Measurements from ENCODE around the gene RANGAP1.

Gene RANGAP1, protein sequence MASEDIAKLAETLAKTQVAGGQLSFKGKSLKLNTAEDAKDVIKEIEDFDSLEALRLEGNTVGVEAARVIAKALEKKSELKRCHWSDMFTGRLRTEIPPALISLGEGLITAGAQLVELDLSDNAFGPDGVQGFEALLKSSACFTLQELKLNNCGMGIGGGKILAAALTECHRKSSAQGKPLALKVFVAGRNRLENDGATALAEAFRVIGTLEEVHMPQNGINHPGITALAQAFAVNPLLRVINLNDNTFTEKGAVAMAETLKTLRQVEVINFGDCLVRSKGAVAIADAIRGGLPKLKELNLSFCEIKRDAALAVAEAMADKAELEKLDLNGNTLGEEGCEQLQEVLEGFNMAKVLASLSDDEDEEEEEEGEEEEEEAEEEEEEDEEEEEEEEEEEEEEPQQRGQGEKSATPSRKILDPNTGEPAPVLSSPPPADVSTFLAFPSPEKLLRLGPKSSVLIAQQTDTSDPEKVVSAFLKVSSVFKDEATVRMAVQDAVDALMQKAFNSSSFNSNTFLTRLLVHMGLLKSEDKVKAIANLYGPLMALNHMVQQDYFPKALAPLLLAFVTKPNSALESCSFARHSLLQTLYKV

DNA sequence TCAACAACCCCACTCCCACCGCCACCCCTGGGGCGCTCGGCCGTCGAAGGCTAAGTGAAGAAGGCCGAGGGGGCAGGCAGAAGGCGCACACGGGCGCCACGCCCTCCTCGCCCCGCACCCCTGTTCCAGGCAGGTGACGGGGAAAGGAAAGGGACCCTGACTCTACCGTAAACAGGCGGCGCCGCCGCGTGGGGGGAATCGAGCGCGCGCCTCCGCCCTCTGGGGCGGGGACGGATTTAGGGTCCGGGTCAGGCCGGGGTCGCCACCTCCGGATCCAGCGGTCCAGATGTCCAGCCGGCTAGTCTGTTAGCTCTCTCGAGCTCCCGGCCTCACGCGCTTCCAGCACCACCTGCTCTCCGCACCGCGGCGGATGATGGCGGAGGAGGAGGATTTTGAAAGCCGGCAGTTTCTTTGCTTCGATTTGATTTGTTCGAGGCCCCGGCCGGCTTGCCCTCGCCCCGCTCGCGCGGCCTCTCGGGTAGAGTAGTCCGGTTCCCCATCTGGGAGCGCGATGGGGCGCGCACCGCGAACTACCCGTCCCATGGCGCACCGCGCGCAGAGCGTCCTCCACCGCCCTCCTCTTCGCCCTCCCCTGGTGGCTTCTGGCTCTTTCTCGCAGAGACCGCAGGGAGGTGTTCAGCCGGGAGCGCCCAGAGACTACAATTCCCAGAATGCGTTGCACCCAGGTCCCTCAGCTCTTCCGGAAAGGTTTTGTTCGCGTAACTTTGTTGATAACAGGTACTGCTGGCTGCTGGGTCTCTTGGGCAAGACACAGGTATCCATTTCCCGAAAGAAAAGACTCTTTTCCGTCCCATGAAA lies at the start of gene RANGAP1:
Gene RANGAP1 (minus strand): TSS at position 368 of the 819 bp plus-strand sequence. CDS start 5,143 bp downstream, outside the sequence.
- DNase-seq (ENCODE audit: low spot score) = peak; percentile 98

DNA sequence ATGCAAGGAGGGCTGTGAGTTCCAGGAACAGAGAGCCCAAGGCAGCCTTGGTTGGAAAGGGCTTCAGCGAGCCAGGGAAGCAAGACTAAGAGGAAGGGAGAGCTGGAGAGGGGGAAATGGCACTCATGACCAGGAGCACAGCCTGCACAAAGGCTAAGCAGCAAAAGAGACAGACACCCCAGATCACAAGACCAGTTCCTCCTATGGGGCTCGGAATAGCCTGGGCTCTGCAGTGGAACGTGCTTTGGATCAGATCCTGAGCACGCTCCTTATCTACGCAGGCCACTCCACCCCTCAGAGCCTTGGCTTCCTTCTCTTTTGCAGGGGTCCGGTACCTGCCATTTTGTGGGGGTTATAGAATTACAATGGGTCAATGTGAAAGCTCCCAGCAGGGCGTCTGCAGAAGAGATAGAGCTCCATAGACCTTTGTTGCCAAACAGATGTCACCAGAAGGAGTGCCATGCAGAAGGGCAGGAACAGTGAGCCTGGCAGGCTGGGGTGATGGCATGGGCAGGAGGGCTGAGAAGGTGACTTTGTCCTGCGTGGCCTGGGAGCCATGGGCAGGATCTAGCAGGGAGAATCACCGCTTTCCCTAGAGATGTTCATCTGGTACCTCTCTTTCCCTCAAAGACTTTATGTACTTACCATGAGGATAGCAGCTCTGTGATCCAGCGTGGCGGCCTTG lies 49.1 kb upstream of the RANGAP1 start:
- DNase-seq (ENCODE audit: low spot score) = no peak

DNA sequence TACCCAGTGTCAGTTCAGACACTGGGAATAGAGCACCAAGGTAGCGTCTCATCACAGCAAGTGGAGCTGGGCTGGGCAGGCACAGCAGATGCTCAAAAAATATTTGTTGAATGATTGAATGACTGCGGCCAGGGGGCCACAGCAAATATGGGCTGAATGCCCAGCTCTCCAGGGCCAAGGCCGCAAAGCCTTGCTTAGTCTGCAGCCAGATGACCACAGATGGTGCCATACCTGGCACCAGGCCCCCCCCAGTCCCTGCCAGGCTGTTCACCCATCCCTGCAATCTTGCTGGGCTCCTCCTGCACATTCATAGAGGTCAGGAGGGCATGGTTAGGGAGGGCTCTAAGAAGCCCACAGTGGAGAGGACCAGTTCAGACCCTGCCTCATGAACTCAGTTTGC lies 48.2 kb upstream of the RANGAP1 start:
- no peak for DNase-seq (ENCODE audit: low spot score)

DNA sequence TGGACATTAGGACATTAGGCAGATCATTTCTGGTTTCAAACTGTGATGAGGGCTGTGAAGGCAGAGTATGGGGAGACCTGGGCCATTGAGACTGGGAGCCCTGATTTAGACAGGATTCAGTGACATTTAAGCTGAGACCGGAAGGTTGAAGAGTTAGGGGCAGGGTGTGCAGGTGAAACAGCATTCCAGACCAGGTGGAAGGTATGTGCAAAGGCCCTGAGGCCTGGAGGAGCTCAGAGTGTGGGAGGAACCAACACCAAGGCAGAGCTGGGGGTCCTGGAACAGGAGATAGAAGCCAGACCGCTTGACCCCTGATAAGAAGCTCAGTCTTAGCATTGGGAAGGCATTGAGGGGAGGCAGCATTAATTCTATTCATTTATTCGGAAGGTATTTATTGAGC lies 47.8 kb upstream of the RANGAP1 start:
- no peak for DNase-seq (ENCODE audit: low spot score)

DNA sequence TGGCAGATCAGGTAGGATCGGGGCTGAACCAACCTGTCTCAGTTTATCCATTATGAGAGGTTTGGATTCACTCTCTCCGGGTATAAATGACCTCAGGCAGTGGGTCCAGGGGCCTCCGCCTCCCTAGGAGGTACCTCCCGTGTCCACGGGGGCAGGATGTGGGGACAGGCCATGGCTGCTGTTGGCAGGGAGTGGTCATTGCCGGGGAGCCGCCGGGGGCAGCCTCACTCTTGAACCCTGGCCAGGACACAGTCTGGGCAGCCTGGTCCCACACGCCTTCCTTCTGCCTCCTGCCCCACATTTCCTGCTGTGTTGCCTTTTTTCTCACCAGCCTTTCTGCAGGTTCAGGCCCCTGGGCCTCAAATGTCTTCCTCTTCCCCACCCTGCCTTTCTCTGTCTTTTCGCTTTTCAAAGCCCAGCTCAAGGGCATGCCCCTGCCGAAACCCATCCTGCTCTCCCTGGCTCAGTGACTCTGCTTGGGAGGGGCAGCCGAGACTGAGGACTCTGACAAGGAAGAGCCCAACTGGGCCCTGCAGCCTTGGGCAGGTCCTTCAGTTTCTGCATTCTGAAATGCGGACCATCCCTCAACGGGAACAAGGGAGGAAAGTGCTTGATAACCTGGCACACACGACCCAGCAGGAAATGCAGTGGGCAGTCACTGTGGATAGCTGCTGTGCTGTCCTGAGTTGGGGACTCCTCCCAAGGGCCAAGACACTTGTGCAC lies 46.4 kb upstream of the RANGAP1 start:
- no peak for DNase-seq (ENCODE audit: low spot score)

DNA sequence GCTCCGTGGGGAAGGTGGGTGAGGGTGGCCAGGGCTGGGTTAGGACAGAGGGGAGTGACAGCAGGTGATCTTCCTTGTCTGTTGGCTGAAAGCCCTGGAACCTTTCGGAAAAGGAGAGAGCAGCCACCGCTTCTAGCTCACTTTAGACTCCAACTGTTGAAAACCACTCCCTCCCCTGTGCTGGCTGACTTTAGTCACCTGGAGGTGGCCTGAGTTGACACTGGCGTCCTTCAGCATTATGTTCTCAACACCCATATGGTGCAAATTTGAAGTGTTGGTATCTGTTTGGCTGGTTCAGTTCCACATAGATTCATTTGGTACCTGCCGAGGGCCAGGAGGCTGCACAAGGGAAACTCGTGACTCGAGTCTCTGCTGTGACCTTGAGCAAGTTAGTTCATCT lies 44.2 kb upstream of the RANGAP1 start:
- no peak for DNase-seq (ENCODE audit: low spot score)

DNA sequence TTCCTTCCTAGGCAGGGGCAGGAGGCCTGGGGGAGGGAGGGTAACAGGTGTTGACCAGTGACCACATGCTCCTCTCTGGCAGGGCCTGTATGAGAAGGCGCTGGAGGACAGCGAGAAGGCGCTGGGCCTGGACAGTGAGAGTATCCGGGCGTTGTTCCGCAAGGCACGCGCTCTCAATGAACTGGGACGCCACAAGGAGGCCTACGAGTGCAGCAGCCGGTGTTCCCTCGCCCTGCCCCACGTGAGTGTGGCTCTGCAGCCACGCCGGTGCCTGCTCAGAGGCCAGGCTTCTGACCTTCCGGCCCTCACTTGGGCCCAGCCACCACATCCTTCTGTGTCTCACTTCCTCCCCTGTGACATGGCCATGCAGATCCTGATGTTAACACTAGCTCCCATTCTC lies 41.1 kb upstream of the RANGAP1 start:
- DNase-seq (ENCODE audit: low spot score) = no peak

DNA sequence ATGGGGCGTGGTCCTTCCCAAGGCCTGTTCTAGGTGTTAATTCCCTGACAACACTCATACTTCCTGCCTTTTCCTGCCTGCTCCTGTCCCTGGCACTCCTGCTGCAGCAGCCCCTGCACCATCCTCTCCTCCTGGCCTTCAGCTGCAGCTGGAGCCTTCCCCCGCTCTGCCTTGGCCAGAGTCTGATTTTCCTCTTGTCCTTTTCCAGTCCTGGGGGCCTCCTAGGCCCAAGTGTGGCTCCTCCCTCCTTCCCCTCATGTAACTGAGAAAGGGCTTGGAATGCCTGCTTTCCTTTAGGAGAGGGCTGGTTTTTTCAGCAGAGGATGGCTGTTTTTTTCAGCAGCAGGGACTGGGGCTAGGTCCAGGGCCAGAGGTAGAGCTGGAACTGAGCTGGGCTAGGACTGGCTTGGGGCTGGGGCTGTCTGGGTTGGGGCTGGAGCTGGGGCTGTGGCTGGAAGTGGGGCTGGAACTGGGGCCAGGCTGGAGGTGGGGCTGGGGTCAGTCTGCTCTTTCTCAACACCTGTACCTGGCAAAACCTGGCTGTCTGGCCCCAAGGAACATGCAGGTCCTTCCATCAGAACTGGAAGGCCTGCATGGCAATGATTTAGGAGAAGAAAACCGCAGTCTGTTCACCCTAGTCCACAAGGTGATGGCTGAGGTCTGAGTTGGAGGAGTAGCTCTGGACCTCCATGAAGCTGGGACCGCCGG lies 39.0 kb upstream of the RANGAP1 start:
- no peak for DNase-seq (ENCODE audit: low spot score)

DNA sequence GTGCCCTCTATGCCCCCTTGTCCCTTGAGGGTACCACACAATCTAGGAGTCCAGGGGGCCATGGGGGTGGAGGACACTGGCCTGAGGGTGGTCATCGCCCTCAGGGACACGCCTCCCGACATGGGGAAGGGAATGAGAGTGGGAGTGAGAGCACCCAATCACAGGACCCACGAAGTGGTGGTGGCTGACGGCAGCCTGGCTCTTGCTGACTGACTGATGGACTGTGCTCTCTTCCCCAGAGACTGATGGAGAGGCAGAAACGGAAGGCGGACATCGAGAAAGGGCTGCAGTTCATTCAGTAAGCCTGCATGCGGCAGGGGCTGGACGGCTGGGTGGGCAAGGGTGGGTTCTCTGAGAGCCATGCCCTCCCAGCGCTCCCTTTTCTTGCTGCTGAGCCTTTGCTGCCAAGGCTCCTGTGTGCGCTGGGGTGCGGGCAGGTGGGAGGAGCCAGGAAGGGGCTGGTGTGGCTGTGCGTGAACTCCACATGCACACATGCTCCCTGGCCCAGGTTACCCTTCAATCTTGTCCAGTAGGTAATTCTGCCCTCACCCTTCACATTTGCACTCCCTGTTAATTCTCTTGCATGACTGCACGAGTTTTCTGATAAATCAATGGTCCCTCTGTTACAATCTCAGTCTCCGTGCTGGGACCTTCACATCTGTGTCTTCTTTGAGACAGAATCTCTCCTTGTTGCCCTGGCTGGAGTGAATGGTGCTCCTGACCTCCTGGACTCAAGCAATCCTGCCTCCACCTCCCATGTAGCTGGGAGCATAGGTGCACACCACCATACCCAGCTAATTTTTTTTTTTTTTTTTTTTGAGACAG lies 34.6 kb upstream of the RANGAP1 start:
- no peak for DNase-seq (ENCODE audit: low spot score)

DNA sequence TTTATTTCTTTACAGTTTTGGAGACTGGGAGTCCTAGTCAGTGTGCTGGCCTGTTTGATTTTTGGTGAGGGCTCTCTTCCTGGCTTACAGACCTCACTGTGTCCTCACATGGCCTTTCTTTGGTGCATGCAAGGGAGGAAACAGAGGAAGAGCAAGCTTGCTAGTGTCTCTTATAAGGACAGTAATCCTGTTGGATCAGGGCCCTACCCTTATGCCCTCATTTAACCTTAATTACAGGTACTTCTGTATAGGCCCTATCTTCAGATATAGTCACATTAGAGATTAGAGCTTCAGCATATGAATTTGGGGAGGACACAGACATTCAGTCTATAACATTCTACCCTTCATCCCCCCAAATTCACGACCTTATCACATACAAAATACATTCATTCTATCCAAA lies 29.6 kb upstream of the RANGAP1 start:
- DNase-seq (ENCODE audit: low spot score) = no peak

DNA sequence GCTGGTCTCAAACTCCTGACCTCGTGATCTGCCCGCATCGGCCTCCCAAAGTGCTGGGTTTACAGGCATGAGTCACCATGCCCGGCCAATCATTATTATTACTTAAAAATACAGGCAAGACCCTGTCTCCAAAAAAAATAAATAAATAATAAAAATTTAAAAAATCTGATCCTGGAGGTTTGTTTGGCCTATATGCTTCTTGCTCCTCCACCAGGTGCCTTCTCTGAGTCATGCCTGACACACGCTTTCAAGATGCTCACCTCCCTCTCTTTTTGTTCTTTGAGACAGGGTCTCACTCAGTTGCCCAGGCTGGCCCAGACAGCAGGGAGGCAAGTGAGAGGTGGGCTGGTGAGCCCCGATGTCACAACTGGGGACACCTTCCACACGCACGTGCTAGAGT lies 28.8 kb upstream of the RANGAP1 start:
- no peak for DNase-seq (ENCODE audit: low spot score)

DNA sequence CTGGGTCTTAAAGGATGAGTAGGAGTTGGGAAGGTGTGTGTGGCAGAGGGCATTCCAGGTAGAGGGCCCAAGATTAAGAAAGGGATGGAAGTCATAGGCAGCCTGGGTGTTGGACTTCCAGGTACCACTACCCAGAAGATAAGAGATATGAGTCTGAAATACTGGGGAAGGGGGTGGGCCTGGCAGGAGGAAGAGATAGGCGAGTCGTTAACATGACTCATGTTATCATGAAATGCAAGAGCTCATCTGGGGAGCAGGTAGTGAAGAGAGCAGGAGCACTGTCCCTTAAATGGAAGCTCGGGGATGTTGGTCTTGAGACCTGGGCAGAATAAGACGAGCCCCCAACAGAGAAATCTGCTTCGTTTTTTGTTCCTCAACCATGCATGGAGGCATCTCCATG lies 25.5 kb upstream of the RANGAP1 start:
- no peak for DNase-seq (ENCODE audit: low spot score)

DNA sequence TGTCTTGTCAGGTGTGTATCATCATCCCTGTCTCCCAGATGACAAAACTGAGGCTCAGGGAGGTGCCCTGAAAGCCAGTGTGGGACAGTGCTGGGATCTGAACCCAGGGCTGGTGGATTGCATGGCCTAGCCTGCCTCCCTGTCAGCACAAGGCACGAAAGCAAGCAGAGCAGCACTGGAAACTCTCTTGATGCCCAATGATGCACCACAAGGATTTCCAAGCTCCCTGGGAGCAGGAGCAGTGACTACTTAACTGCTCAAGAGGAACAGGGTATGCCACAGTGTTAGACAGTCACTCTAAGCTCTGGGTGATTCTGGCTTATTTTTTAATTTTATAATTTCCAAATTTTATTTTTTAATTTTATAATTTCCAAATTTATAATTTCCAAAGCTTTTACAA lies 24.3 kb upstream of the RANGAP1 start:
- no peak for DNase-seq (ENCODE audit: low spot score)

DNA sequence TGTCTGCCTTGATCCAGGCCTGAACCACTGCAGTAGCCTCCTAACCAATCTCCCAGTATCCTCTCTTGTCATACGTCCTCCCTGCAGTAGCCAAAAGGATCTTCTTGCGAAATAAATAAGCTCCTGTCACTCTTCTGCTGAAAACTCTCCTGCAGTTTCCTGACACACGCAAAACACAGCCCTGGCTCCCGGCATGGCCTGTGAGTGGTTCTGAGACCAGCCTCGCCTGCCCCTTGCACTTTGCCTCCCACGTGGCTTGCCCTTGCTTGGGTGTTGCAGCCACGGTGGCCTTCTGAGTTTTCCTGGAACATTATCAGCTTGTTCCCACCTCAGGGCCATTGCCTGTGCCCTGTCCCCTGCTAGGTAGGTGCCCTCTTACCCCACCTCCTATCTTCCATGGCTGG lies 22.6 kb upstream of the RANGAP1 start:
- DNase-seq (ENCODE audit: low spot score) = no peak

DNA sequence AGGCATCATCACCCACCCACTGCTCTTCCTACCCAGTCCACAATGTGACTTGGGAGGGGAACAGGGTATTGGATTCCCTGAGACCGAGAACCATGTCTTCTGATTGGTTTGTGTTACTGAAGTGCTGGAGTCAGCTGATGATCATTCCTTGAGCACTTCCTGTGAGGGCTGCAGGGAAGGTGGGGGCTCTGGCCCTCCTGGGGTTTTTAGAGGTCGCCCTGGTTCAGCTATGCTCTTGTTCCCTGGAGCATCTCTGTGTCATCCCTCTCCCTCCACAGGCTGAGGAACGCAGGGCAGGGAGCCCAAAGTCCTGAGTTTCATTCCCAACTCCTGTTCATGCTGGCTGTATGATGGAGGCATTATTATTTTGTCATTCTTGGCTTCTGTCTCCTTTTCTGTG lies 22.1 kb upstream of the RANGAP1 start:
- no peak for DNase-seq (ENCODE audit: low spot score)

DNA sequence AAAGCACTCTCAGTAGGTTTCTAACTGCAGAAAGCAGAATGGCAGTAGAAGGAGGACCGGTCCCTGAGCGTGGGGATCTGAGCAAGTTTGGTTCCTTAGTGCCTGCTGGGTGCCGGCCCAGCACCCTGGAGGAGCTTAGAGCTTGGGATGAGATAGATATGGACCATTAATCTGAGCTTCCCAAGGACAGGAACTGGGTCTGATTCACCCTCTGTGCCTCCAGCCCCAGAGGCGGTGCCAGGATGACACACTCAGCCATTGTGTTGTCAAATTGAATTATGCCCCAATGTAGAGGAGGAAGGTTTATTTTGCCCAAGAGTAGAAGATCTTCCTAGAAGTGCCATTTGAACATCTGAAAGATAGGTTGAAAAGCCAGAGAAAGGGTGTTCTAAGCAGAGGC lies 19.7 kb upstream of the RANGAP1 start:
- no peak for DNase-seq (ENCODE audit: low spot score)

DNA sequence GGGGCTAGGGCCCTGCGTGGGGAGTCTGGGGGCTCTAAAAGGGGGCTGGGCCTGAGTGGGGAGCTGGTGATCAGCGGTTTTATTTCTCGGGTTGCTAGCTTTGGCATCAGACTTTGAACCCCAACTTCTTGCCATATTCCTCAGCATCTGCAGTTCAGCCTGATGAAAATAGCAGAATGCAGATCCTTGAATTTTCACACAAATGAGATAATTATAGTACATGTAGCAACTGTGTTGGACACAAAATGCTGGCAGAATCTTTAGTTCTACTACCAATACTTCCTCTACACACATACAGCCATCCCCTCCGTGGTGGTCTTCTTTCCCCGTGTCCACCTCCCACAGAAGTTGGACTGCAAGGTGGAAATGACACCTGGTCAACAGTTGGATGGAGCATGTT lies 16.8 kb upstream of the RANGAP1 start:
- DNase-seq (ENCODE audit: low spot score) = no peak

DNA sequence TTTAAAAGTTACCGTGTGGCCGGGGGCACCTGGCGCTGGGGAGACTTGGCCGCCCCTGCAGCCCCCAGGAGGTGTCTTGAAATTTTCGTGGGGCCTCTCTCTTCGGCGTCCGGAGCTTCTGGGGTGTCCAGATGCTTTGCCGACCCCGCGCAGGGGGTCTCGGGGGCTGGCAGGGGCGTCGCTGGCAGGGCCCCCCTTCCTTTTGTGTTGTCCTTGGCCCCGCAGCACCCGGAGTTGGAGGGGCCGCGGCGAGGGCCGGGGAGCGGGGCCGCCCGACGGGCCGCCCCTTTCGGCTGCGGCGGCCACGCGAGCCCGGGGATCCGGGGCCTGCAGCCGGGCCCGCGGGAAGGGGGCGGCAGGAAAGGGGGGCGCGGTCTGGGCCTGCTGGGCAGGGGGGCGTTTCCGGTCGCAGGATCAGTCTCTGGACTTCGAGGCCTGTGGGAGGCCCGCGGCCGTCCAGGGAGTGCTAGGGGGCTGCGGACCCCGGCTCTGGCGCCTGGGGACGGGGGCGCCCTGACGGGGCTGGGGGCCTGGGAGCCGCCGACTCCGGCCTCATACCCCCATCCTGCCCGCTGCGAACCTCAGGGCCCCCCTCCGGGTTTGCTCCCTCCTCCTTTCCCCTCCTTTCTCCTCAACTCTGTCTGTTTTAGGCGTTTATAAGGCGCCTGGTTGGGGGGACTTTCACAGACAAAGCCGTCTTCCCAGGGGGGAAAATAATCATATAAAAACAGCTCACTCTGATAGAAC lies 16.2 kb upstream of the RANGAP1 start:
- no peak for DNase-seq (ENCODE audit: low spot score)

All from hematopoietic multipotent progenitor cell treated with erythropoietin and hydrocortisone succinate and interleukin-3 and kit ligand, for 17 days (in vitro differentiated cells).